H1 (cell line): ENCODE measurements around the gene EMX2. TPM values are rescaled to one million over a fixed set of nuclear protein-coding genes. Genes with fewer than 3 reads are reported as not detected.
"Not testable (repeated sequence)": the region's sequence is repeated elsewhere in the genome, so short reads cannot be mapped to it uniquely, and the experiment has no call there.

Experiments
- CTCF ChIA-PET: fragments of 300-600 bp; sonication (Branson Sonifier 250); formaldehyde crosslinking; loops from one replicate; lab custom pipeline; 2021; ENCODE audit not compliant: partially characterized antibody; lab: Charles Lee
- POLR2A ChIA-PET: fragments of 300-600 bp; sonication (Branson Sonifier 250); formaldehyde crosslinking; loops from one replicate; lab custom pipeline; 2021; ENCODE audit warnings: inconsistent platforms; ENCODE audit not compliant: partially characterized antibody; lab: Charles Lee
- DNase-seq, 2 experiments: peaks; one replicate each; pipeline versions ENCODE4 v3.0.0 to v3.0.0-alpha.2; 2010 to 2022; ENCODE audit warnings: low spot score in 2 of 2, low read depth in 1 of 2, mixed read lengths in 1 of 2
- FAIRE-seq: peaks from 2 replicates; lab custom pipeline; 2011; peaks lifted over from hg19 to GRCh38; lab: Jason Lieb, UNC
- H2AFZ ChIP-seq: 2 replicates; pipeline ENCODE4 v1.8.1; 2012; ENCODE audit warnings: low read length, inconsistent platforms
- H2AK5ac ChIP-seq: 2 replicates; pipeline ENCODE4 v1.6.1; 2013; ENCODE audit warnings: low read depth, low read length
- H2BK120ac ChIP-seq: replicated peaks from 2 replicates; pipeline ENCODE3; 2013; ENCODE audit warnings: low read depth, low read length, inconsistent platforms
- H2BK12ac ChIP-seq: 2 replicates; pipeline ENCODE4 v1.6.1; 2013; ENCODE audit warnings: low read depth, low read length
- H2BK15ac ChIP-seq: 2 replicates; pipeline ENCODE4 v1.6.1; 2013; ENCODE audit warnings: low read length
- H2BK20ac ChIP-seq: 2 replicates; pipeline ENCODE4 v1.6.1; 2013; ENCODE audit warnings: low read length
- H2BK5ac ChIP-seq: 2 replicates; pipeline ENCODE4 v1.6.1; 2013; ENCODE audit warnings: low read depth, low read length
- H3K14ac ChIP-seq: 2 replicates; pipeline ENCODE4 v1.6.1; 2013; ENCODE audit warnings: inconsistent platforms; ENCODE audit not compliant: insufficient read length
- H3K18ac ChIP-seq: 2 replicates; pipeline ENCODE4 v1.6.1; 2013; ENCODE audit warnings: low read length; ENCODE audit errors: extremely low read depth
- H3K23ac ChIP-seq: 2 replicates; pipeline ENCODE4 v1.6.1; 2013; ENCODE audit warnings: inconsistent platforms; ENCODE audit not compliant: insufficient read length
- H3K23me2 ChIP-seq: 2 replicates; pipeline ENCODE4 v1.6.1; 2013; ENCODE audit warnings: low read depth, low read length
- H3K27ac ChIP-seq: 2 replicates; pipeline ENCODE4 v1.6.1; 2011; ENCODE audit warnings: low read depth, low read length, inconsistent platforms
- H3K27me3 ChIP-seq, 4 experiments: replicated peaks in 1 of 4; 1 replicate in 1 of 4; 2 replicates in 3 of 4; pipeline versions ENCODE4 v1.6.1 to v1.8.1; 2011 to 2013; ENCODE audit warnings: low read length in 3 of 4, mild to moderate bottlenecking in 3 of 4, inconsistent platforms in 2 of 4, mixed read lengths in 2 of 4, moderate library complexity in 1 of 4; ENCODE audit not compliant: control insufficient read depth in 3 of 4, insufficient read depth in 3 of 4; ENCODE audit errors: extremely low read depth in 1 of 4
- H3K36me3 ChIP-seq, 4 experiments: 2 replicates each; pipeline versions ENCODE4 v1.6.1 to v1.8.1; 2011 to 2013; ENCODE audit warnings: mild to moderate bottlenecking in 4 of 4, low read length in 3 of 4, moderate library complexity in 2 of 4, control low read depth in 1 of 4, inconsistent platforms in 1 of 4; ENCODE audit not compliant: insufficient read depth in 4 of 4, control insufficient read depth in 2 of 4
- H3K4ac ChIP-seq: replicated peaks from 2 replicates; pipeline ENCODE3; 2013; ENCODE audit warnings: low read length, low read depth, mixed read lengths, inconsistent platforms; ENCODE audit not compliant: insufficient read length
- H3K4me1 ChIP-seq, 4 experiments: replicated peaks in 1 of 4; 1 replicate in 1 of 4; 2 replicates in 3 of 4; pipeline versions ENCODE4 v1.6.1 to v1.8.1; 2011 to 2013; ENCODE audit warnings: low read length in 3 of 4, inconsistent platforms in 2 of 4, mixed read lengths in 1 of 4; ENCODE audit not compliant: insufficient read depth in 4 of 4, control insufficient read depth in 3 of 4
- H3K4me2 ChIP-seq, 2 experiments: 2 replicates each; pipeline versions ENCODE4 v1.6.1 to v1.8.1; 2011 to 2013; ENCODE audit warnings: low read depth in 2 of 2, low read length in 2 of 2, control low read depth in 1 of 2, inconsistent platforms in 1 of 2, mild to moderate bottlenecking in 1 of 2; ENCODE audit not compliant: insufficient read depth in 1 of 2
- H3K4me3 ChIP-seq, 4 experiments: fragments of 200-600, 300-600 bp in 1 of 4; sonication (generic), shearing (Covaris generic), sonication (Bioruptor Twin) in 1 of 4; 2 replicates each; pipeline versions ENCODE4 v1.5.1 to v1.8.1; 2011 to 2016; ENCODE audit warnings: low read length in 4 of 4, low read depth in 3 of 4, control low read depth in 2 of 4, inconsistent platforms in 2 of 4, mild to moderate bottlenecking in 2 of 4, mixed read lengths in 1 of 4, moderate library complexity in 1 of 4; ENCODE audit not compliant: insufficient read depth in 2 of 4; ENCODE audit errors: extremely low read depth in 1 of 4
- H3K56ac ChIP-seq: replicated peaks from 2 replicates; pipeline ENCODE3; 2013; ENCODE audit warnings: low read depth, mild to moderate bottlenecking, mixed read lengths, low read length, inconsistent platforms; ENCODE audit not compliant: insufficient read length
- H3K79me1 ChIP-seq: 2 replicates; pipeline ENCODE4 v1.6.1; 2013; ENCODE audit warnings: low read depth, low read length, control low read depth
- H3K79me2 ChIP-seq, 2 experiments: 2 replicates each; pipeline versions ENCODE4 v1.6.1 to v1.8.1; 2012 to 2013; ENCODE audit warnings: low read length in 2 of 2, mild to moderate bottlenecking in 2 of 2, inconsistent platforms in 1 of 2; ENCODE audit not compliant: insufficient read depth in 2 of 2, control insufficient read depth in 1 of 2
- H3K9ac ChIP-seq, 4 experiments: replicated peaks in 1 of 4; 1 replicate in 1 of 4; 2 replicates in 3 of 4; pipeline versions ENCODE4 v1.6.1 to v1.8.1; 2011 to 2013; ENCODE audit warnings: low read depth in 3 of 4, low read length in 3 of 4, control low read depth in 2 of 4, mild to moderate bottlenecking in 2 of 4, moderate library complexity in 2 of 4, inconsistent platforms in 1 of 4; ENCODE audit errors: extremely low read depth in 1 of 4
- H3K9me3 ChIP-seq, 2 experiments: 2 replicates each; pipeline versions ENCODE4 v1.6.1 to v1.8.1; 2012 to 2013; ENCODE audit warnings: mild to moderate bottlenecking in 2 of 2, moderate library complexity in 2 of 2, control low read depth in 1 of 2, inconsistent platforms in 1 of 2, low read depth in 1 of 2, low read length in 1 of 2, mixed read lengths in 1 of 2; ENCODE audit not compliant: insufficient read depth in 2 of 2
- H4K20me1 ChIP-seq, 2 experiments: replicated peaks in 1 of 2; 2 replicates each; pipeline versions ENCODE3 to v1.8.1; 2011 to 2013; ENCODE audit warnings: inconsistent platforms in 2 of 2, low read length in 2 of 2, mild to moderate bottlenecking in 1 of 2; ENCODE audit not compliant: insufficient read depth in 2 of 2, control insufficient read depth in 1 of 2
- H4K5ac ChIP-seq: 2 replicates; pipeline ENCODE4 v1.6.1; 2013; ENCODE audit warnings: low read length, low read depth, mixed read lengths, inconsistent platforms; ENCODE audit not compliant: insufficient read length
- H4K8ac ChIP-seq: 2 replicates; pipeline ENCODE4 v1.8.0; 2013; ENCODE audit warnings: mild to moderate bottlenecking, moderate library complexity, low read length, inconsistent platforms; ENCODE audit not compliant: insufficient read depth; ENCODE audit errors: extremely low read depth
- H4K91ac ChIP-seq: replicated peaks from 2 replicates; pipeline ENCODE3; 2013; ENCODE audit warnings: low read length, mixed read lengths, inconsistent platforms; ENCODE audit not compliant: insufficient read length
- WGBS, 2 experiments: shearing (Covaris generic) in 1 of 2; methylation state at CpG; one replicate each; pipeline versions ENCODE4 v1.1.6 to v1.1.7; 2013 to 2015; ENCODE audit warnings: low lambda C conversion rate in 2 of 2, mixed read lengths in 2 of 2, inconsistent platforms in 1 of 2, low coverage in 1 of 2, missing lambda C conversion rate in 1 of 2; ENCODE audit not compliant: insufficient replicate concordance in 2 of 2, insufficient coverage in 1 of 2, insufficient read length in 1 of 2; ENCODE audit errors: extremely low coverage in 1 of 2, missing lambda C conversion rate in 1 of 2; 5-methylcytosine and 5-hydroxymethylcytosine counted together
- polyA plus RNA-seq, 7 experiments: library from polyadenylated mRNA; depleted of rRNA in 3 of 7; stranded (reverse) in 5 of 7; unstranded in 2 of 7; fragments of >200 nt in 5 of 7; fragments of 200-250 nt in 2 of 7; gene quantifications; 1 replicate in 5 of 7; 2 replicates in 1 of 7; 4 replicates in 1 of 7; pipeline versions ENCODE4 v1.2.1 to v1.2.3, GENCODE V29; 2011 to 2013; ENCODE audit warnings: missing spikeins in 2 of 7, mixed read lengths in 2 of 7
- total RNA-seq: library from RNA; stranded (reverse); fragmentation: NEBNext Ultra II Directional; extraction: Animal tissue kit (Norgen Biotek cat#: 25700); gene quantifications from 2 replicates; pipeline ENCODE4 v1.2.1, GENCODE V29; 2021

The EMX2 gene
- total and polyA plus RNA-seq, 2 of the 8 experiments (the other 6 are each of a cell fraction or from before 2014, with no cell fraction given), result not detected

GRCh38 chr10:117584831-117585230, 42.3 kb downstream of the EMX2 start:
- H3K4me1 ChIP-seq, H2AK5ac ChIP-seq, H4K5ac ChIP-seq, H2BK20ac ChIP-seq, H2AFZ ChIP-seq, FAIRE-seq, H3K4me3 ChIP-seq, H3K79me1 ChIP-seq, H3K23ac ChIP-seq, H3K14ac ChIP-seq, H3K23me2 ChIP-seq, H3K18ac ChIP-seq, H4K91ac ChIP-seq, H3K4me2 ChIP-seq, H2BK12ac ChIP-seq, H3K56ac ChIP-seq, H3K4ac ChIP-seq, DNase-seq, H3K79me2 ChIP-seq, H2BK15ac ChIP-seq, H2BK5ac ChIP-seq, H4K8ac ChIP-seq, H3K9ac ChIP-seq, H3K27ac ChIP-seq, H3K9me3 ChIP-seq, POLR2A ChIA-PET, H4K20me1 ChIP-seq, H3K36me3 ChIP-seq, H3K27me3 ChIP-seq, H2BK120ac ChIP-seq: not testable (repeated sequence)
- WGBS, 2 experiments, result 83% methylated on average over 2 of the region's 2 CpGs; no CpG with 5 or more reads in 1 of the 2 experiments
- CTCF ChIA-PET, result interaction anchor here (1.4 to 2.0 kb wide), 2 partner anchors 33 to 88 kb away, joined by 4 to 8 read pairs; no protein-coding TSS in a partner anchor
